GM06990 (cell line): ENCODE data around the gene RASSF8.

ENCODE experiments used
- DNase-seq: peaks from one replicate; pipeline ENCODE4 v3.0.0-alpha.2; 2011; ENCODE audit not compliant: insufficient read length; ENCODE audit errors: extremely low read depth
- H3K27me3 ChIP-seq: replicated peaks from 2 replicates; pipeline ENCODE4 v1.6.0; 2011; ENCODE audit warnings: low read length; ENCODE audit not compliant: control insufficient read depth, insufficient read depth
- H3K36me3 ChIP-seq: 2 replicates; pipeline ENCODE4 v1.5.1; 2011; ENCODE audit warnings: low read length; ENCODE audit not compliant: control insufficient read depth, insufficient read depth
- H3K4me3 ChIP-seq: replicated peaks from 2 replicates; pipeline ENCODE4 v1.5.1; 2011; ENCODE audit warnings: low read depth, mild to moderate bottlenecking, control low read depth, low read length
- TF ChIP-seq, protein P1 (sequence below): IDR thresholded peaks from 2 replicates; pipeline ENCODE4 v1.5.1; 2011; ENCODE audit warnings: low read length, control low read depth, mild to moderate bottlenecking, inconsistent platforms; ENCODE audit not compliant: insufficient read depth, poor library complexity, severe bottlenecking

Gene RASSF8

DNA sequence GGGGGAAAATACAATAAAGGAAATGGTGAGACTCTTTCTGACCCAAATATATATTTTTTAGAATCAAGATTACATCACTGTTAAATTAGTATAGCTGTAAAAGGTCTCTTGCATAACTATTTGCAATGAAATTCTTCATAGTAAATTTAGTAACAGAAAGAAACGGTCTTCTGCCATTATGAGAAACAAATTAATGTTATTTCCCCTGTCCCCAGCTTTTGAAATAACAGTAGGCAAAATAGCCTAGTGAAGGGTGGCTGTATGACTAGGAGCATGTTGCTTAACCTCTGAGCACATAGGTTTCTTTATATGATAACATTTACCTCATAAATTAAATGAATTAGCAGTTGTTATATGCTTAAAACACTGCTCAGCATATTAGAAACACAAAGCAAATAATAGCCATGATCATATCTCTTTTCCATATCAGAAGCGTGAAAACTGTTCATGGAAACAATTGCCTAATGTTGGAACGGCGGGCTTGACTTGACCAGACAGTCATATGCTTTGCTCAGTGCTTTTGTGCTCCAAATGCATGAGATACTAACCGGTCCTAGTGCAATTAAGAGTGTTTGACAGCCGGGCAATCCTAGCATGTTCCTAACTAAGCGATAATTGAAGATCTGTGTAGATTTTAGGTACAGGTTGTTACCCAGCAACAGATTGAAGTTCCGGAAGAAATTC lies 142.3 kb downstream of the RASSF8 start:
- Histone ChIP-seq H3K27me3 (no peaks in the 10 kb centered on the region; the same call in 1 of the 2 replicates), H3K4me3 (no peak overlapping the region)
- DNase-seq = no peak

DNA sequence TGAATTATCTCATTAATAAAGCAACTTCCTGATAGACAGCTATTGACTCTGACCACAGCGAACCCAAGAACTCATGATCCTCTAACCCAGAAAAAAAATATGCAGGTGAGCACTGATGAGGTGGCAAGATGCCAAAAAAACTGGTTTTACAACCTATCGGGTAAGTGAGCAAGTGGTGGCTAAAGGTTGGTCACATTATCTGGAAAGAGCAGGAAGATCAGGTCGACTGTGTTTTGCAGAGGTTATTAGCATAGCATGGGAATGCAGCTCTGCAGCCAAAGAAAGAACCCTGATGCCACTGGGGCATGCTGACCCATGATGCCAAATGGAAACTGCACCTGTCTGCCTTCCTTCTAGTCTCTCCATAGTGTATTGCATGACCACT lies 142.9 kb downstream of the RASSF8 start:
- H3K36me3 ChIP-seq = no peaks in the 10 kb centered on the region
- no peaks in the 10 kb centered on the region for H3K27me3 ChIP-seq
- H3K4me3 ChIP-seq = no peak overlapping the region
- TF ChIP-seq, protein P1, sequence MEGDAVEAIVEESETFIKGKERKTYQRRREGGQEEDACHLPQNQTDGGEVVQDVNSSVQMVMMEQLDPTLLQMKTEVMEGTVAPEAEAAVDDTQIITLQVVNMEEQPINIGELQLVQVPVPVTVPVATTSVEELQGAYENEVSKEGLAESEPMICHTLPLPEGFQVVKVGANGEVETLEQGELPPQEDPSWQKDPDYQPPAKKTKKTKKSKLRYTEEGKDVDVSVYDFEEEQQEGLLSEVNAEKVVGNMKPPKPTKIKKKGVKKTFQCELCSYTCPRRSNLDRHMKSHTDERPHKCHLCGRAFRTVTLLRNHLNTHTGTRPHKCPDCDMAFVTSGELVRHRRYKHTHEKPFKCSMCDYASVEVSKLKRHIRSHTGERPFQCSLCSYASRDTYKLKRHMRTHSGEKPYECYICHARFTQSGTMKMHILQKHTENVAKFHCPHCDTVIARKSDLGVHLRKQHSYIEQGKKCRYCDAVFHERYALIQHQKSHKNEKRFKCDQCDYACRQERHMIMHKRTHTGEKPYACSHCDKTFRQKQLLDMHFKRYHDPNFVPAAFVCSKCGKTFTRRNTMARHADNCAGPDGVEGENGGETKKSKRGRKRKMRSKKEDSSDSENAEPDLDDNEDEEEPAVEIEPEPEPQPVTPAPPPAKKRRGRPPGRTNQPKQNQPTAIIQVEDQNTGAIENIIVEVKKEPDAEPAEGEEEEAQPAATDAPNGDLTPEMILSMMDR = no peak
- DNase-seq = no peak

More for the DNA sequence above, 142.3 kb downstream of the RASSF8 start:
- TF ChIP-seq, protein P1 = no peak
- no peaks in the 10 kb centered on the region for H3K36me3 ChIP-seq

DNA sequence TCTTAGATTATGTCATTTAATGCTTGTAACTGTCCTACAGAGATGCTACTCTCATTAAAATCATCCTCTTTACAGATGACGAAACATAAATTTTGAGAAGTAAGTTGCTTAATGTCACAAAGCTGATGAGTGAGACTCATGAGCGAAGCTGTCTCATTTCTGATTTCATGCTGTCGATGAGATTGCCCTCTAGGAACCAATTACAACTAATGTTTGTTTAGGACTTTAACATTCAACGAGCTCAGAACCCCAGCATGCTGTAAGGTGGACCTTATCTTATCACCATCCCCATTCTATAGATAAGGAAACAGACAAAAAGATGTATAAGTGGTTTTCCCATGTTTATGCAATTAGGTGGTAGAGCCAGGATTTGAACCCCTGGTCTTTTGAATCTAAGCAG lies 143.3 kb downstream of the RASSF8 start:
- TF ChIP-seq, protein P1 = no peak
- H3K4me3 ChIP-seq = no peak overlapping the region
- H3K27me3 ChIP-seq = no peaks in the 10 kb centered on the region
- H3K36me3 ChIP-seq = no peaks in the 10 kb centered on the region
- no peak for DNase-seq

DNA sequence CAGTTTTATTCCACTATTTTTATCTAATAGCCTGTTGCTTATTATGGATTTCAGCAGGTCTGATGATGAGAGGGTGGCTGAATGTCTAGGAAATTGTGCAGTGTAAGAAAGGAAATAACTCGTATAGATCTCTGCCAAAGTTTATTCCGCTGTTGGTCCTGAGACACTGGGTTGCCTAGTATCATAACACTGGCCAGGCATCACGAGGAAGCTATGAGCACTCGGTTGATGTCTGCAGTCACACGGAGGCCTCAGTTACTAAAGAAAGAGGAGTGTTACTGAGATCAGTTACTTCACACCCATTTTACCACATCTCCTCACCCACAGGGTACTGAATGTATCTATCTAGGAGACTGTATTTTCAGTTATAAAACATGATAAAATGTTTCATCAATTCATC lies 144.5 kb downstream of the RASSF8 start:
- Histone ChIP-seq H3K36me3 (no peaks in the 10 kb centered on the region), H3K4me3 (no peak overlapping the region), H3K27me3 (no peaks in the 10 kb centered on the region)
- TF ChIP-seq, protein P1 = no peak
- DNase-seq = no peak

DNA sequence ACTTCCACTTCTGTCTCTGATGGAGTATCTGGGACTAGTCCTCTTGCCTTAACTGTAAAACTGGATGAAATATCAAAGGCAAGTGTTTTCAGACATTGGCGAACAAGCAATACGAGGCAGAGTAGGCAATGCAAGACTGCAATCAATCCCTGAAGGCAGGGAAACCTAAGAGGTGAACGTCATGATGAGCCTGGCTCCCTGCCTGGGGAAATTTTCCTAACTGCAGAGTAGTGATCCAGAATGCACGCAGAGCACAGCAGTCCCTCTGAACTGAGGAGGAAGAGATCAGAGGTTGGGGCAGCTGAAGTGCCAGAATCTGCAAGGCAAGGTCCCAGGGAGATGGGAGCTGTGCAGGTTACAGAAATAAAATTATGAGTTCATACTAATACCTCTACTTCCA lies 147.9 kb downstream of the RASSF8 start:
- no peak for DNase-seq
- H3K27me3 ChIP-seq = no peaks in the 10 kb centered on the region; the same call in 1 of the 2 replicates
- TF ChIP-seq, protein P1 = no peak

DNA sequence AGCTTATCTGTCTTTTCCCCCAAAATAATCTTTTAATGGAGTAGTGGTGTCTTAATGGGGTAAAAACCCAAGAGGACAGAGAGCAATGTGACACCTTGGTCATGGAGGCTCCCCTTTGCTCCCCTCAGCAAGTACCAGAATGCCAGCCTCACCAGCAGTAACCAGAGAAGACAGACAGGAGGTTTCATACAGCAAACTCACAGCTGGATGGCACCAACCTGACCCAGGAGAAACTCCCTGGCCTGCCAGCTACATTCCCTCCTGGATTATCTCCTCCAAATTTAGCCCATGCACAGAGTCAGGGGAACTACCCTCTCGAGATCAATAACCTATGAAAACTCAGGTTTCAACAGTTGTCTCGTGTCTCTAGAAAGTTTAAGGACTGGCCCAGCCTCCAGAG lies 150.4 kb downstream of the RASSF8 start:
- no peak for DNase-seq
- H3K27me3 ChIP-seq = no peaks in the 10 kb centered on the region; the same call in 1 of the 2 replicates
- no peaks in the 10 kb centered on the region for H3K36me3 ChIP-seq
- no peak overlapping the region for H3K4me3 ChIP-seq
- TF ChIP-seq, protein P1 = no peak

More for the DNA sequence above, 147.9 kb downstream of the RASSF8 start:
- Histone ChIP-seq H3K4me3 (no peak overlapping the region), H3K36me3 (no peaks in the 10 kb centered on the region)
